Prostate gland (tissue), 2 donors: ENCODE data around the gene SCYL3.

ENCODE experiments used
- CTCF ChIP-seq, 4 experiments: fragments of 200-600 bp in 2 of 4; fragments of 450-650 bp in 2 of 4; sonication (generic) in 2 of 4; IDR thresholded peaks; 1 replicate in 3 of 4; 2 replicates in 1 of 4; pipeline ENCODE4 v1.5.1; 2016 to 2019; ENCODE audit warnings: antibody characterized with exemption in 4 of 4, mild to moderate bottlenecking in 2 of 4, moderate library complexity in 2 of 4
- POLR2AphosphoS5 ChIP-seq: sonication (generic); formaldehyde crosslinking; IDR thresholded peaks from one replicate; pipeline ENCODE4 v1.6.1; 2017; ENCODE audit warnings: antibody characterized with exemption

DNA sequence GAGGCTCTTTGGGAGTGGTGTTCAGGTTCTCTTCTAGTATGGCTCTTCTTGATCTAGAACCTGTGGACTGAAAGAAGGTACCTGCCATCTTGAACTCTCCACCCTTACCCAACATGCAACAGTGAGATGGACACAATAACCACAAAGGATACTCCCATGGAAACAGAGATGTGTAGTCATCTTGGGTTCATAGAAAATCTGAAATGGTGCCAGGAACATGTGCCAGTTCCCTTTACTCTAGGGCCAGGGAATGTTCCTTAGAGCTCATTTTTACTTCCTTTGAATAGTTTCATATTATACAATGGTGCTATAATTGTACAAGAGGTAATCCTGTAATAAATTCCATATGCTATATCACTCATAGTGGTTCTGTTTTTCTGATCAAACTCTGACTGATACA lies 13.2 kb upstream of the SCYL3 start:
- TF ChIP-seq POLR2AphosphoS5 (no peak), CTCF (IDR thresholded peaks at IDR 0.05) (no peak)
